HEK293T (cell line): ENCODE measurements around the gene PDSS2.

Experiments
- ARNT ChIP-seq: fragments of 450-650 bp; IDR thresholded peaks from 2 replicates; pipeline ENCODE4 v1.6.1; 2017; ENCODE audit warnings: mild to moderate bottlenecking
- FOXA1 ChIP-seq: fragments of 450-650 bp; IDR thresholded peaks from 2 replicates; pipeline ENCODE4 v1.6.1; 2016; ENCODE audit warnings: mild to moderate bottlenecking
- FOXM1 ChIP-seq: fragments of 450-650 bp; IDR thresholded peaks from 2 replicates; pipeline ENCODE4 v1.6.1; 2017; ENCODE audit warnings: mild to moderate bottlenecking, borderline replicate concordance
- SUZ12 ChIP-seq: fragments of 450-650 bp; IDR thresholded peaks from 2 replicates; pipeline ENCODE4 v1.6.1; 2016; ENCODE audit warnings: mild to moderate bottlenecking

DNA sequence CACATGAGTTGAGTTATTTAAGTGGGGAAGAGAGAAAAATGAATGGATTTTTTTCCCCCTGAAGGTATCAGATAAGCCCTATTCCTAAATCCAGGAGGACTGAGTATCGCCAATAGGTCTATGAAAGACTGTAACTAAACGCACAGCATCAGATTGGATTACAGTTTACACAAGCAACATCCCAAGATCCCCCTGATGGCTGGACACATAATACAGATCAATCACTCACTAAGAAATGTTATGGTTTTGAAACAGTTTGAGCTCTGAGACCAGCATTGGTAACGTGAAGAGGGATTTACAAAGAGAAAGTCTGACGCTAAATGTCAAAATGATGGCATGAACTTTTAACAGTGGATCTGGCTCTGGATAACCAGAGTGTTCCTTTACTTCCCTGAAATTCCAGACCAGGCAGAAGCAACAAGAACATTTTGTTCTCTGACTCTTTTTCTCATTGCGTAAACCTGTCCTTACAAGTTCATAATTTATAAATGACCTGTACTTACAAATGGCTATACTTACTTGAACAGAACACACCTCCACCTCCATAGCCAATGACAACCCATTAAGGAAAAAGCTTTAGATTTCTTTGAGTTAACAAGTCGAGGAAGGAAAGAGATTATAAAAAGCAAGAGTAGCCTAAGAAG lies 212.3 kb downstream of the PDSS2 start:
- TF ChIP-seq FOXA1 (no peak), ARNT (no peak), FOXM1 (no peak), SUZ12 (no peak)
